HG03354 (cell line): Measurements from ENCODE around the gene GRAMD1A.
"Not testable (repeated sequence)": the region's sequence is repeated elsewhere in the genome, so short reads cannot be mapped to it uniquely, and the experiment has no call there.

Experiments used
- ATAC-seq: cut with Tn5 transposase; IDR thresholded peaks from one replicate; pipeline ENCODE4 v1.9.1; 2021; ENCODE audit warnings: mild to moderate bottlenecking; ENCODE audit not compliant: unreplicated experiment, poor library complexity, severe bottlenecking

GRAMD1A gene

DNA sequence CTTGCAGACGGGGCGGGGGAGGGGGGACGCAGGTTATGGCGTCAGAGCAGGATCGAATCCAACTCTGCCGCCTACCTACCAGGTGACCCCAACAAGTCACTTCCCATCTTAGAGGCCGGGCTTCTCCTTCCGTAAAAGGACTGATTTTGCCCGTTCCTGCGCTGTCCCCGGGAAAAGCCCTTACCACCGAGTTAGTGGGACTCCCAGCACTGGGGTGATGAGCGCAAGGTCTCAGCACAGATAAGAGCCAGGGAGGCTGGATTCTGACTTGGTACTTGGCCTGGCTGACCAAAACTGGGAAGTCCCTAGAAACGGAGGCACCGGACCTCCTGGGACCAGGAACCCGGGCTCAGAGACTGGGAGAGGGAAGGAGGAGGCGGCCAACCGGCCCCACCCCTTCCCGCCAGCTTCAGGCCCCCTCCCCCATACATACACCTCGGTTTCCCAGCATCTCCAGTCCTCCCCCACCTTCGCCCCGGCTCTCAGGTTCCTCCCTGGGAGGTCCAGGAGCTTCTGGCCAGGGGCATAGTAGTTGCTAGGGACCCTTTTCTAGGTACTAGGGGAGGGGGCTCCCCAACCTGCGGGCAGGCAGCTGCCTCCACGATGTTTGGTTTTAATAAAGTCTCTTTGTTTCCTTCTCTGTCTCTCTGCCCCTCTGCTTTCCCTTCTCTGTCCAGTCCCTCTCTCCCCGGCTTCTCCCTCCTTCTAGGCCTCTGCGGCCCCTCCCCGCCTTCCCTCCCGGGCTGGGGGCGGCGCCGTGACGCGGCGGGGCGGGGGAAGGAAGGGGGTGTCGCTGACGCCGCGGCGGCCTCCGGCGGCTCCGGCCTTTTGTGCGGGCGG is at the start of gene GRAMD1A:
GRAMD1A (plus strand) TSS at position 826 of the 840 bp plus-strand sequence. CDS start 156 bp downstream, outside the sequence.
- ATAC-seq = peak; percentile 53

- no peak for ATAC-seq
Observed at GRCh38 chr19:34953092-34953491, 47.0 kb upstream of the GRAMD1A start.

DNA sequence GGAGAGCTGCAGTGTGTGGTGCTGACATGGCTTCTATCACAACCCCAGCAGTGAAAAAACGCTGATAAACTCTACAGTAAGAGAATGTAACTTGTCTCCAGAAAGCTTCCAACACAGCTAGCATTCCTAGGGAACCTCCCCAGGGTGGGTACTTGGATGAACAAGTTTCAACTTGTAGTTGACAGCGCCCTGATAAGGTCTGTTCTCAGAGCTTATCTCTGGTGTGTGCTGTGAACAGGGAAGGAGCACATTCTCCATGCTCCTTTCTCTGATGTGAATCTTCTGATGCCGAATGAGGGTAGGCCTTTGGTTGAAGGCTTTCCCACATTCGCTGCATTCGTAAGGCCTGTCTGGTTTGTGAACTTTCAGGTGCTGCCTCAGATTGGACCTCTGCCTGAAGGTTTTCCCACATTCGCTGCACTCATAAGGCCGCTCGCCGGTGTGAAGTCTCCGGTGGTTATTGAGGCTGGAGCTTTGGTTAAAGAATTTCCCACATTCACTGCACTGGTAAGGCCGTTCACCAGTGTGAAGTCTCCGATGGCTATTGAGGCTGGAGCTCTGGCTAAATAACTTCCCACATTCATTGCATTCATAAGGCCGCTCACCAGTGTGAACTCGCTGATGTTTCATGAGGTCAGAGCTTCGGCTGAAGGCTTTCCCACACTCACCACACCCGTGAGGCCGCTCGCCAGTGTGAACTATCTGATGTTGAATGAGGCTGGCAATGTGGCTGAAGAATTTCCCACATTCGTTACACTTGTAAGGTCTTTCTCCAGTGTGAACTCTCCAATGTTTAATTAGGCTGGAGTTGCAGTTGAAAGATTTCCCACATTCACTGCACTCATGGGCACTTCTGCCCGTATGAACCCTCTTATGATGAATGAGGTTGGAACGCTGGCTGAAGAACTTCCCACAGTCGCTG is 42.0 kb upstream of the GRAMD1A start:
- no peak for ATAC-seq

DNA sequence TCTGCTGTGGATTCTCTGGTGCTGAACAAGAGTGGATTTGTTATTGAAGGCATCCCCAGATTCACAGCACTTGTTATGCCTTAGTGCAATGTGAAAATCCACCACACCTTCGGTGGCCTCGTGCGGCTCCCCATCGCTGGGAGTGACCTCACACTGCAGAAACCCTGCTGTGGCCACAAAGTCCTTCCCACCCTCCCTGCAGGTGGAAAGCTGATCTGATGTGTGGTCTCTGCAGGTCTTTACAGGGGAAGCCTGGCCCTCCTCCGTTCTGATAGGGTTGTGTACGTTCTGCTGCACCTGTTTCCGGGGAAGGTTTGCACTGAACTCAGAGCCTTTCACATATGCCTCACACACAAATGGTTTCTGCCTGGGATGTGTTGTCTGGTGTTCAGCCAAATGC is 41.1 kb upstream of the GRAMD1A start:
- ATAC-seq = no peak

DNA sequence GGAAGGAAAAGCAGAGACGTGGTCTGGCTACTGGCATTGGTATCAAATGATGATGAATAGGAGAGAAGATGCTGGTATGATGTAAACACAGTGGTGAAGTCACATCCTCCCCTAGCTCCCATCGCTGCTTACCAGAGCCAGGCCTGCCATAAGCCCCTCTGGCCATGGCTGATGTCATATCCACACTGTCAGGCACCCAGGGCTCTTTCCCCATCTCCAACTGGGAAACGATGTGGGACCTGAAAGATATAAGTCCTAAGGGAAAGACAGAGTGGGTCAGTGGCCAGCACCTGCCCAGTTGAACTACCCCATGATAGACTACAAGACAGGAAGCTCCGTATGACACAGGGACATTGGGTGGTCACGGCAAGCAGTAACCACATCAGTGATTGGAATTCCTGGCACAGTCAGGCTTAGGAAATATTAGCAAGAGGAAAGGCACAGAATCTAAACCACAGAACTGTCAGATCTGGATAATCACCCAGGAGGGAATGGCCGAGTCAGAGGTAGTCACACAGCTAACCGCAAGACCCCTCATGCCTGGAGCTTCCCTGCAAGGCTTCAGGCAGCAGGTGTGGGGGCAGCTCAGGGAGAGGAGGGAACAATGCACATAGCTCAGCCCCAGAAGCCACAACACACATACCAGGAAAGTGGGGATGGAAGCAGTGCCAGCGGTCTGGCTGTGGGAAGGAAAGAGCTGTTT is 39.9 kb upstream of the GRAMD1A start:
- no peak for ATAC-seq

DNA sequence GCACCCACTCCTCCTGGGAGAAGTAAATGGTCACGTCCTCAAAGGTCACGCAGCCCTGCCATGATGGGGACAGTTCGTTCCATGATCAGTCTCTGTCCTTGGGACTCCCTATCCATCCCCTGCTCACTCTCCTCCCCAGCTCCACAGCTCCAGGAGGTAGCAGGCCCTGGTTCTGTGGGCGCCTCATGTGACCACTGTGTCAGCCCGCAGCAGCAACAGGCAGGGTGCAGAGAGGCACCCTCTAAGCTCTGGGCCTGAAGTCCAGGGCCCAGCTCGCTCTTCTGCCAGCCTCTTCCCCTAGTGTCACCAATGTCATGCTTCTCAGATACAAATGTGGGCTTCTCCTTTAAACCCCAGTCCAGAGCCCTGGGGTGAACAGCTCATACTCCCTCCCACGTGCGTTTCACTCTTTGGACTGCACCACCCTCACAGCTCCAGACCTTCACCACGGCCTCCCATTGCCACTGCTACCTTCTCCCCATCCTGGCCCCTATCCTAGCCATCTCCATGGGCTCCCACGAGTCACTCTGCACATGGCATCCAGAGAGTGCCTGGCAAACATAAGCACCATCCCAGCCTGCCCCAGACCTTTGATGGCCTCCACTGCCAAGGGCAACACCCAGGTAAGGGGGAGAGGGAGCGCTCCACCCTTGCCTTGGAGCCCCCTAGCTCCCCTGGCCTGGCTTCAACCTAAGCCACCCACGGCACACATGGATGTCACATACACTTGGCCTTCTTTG is 39.0 kb upstream of the GRAMD1A start:
- no peak for ATAC-seq

- ATAC-seq = no peak
Observed at GRCh38 chr19:34961775-34962686, 38.1 kb upstream of the GRAMD1A start.

DNA sequence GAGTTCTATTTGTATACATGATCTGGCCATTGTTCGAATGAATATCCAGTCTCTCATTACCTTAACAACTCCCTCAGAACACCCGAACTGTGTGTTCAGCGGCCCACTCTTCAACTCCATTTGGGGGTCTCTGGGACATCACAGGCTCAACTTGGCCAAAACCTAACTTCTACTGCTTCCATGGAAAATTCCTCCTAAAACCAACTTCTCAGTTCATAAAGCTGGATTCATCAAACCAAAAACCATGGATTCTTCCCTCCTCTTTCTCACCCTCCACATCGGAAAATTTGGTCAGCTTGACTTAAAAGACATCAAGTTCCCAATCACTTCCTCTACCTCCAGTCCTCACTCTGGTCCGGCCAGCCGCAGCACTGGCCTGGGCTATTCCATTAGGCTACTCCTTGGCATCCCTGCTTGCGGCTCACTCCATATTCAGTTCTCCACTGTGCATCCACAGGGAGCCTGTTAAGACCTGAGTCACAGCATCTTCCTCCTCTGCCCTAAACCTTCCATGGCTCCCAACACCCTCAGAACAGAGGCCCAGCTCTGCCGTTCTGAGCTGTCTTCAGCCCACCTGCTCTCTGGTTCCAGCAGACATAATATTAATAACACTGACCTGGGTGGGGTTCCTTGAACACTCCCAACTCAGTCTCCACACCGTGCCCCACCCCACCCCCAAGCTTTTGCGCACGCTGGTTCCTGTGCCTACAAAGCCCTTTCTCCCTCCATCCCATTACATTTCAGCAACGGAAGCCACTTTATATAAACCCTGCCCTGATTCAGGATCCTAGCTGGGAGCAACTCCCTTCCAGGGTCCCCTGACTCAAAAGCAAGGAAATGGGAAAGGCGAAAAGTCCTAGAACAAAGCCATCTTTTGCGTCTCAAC is 37.2 kb upstream of the GRAMD1A start:
- ATAC-seq = peak; percentile 7

- peak; percentile 78 for ATAC-seq
Observed at GRCh38 chr19:34963573-34964406, 36.3 kb upstream of the GRAMD1A start, which contains the start of gene ZNF792. ZNF792 (minus strand) TSS chr19:34964229; CDS start chr19:34963662, 567 bp downstream.

- no peak for ATAC-seq
Observed at GRCh38 chr19:34964598-34964997, 35.5 kb upstream of the GRAMD1A start.

DNA sequence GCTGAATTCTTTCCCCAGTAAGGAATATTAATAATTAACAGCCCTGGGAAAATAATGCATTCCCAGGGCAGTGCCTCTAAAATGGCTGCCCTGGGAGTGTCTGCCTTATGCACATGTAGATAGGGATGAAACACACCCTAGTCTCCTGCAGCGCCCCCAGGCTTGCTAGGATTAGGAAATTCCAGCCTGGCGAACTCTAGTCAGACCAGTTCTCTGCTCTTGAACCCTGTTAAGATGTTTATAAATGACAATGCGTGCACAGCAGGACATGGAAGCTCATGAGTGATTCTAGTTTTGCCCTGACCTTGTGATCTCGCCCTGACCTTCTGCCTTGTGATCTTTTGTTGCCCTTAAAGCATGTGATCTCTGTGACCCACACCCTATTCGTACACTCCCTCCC is 34.6 kb upstream of the GRAMD1A start:
- ATAC-seq = not testable (repeated sequence)

- ATAC-seq = no peak
Observed at GRCh38 chr19:34967551-34967950, 32.6 kb upstream of the GRAMD1A start.

DNA sequence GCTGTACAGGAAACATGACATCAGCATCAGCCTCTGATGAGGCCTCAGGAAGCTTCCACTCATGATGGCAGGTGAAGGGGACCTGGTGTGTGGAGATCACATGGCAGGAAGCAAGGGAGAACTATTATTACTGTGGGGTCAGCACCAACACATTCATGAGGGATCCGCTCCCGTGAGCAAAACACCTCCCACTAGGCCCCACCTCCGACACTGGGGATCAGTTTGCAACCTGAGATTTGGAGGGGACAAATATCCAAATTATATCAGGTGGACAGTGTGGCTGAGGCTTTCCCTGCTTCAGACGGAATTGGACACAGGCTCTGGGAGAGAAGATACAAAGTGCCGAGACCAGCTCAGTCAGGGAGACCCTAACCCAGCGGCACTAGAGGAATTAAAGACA is 30.4 kb upstream of the GRAMD1A start:
- no peak for ATAC-seq

GRCh38 chr19:34970185-34970780 is 29.8 kb upstream of the GRAMD1A start:
- not testable (repeated sequence) for ATAC-seq

GRCh38 chr19:34972163-34972705 is 27.9 kb upstream of the GRAMD1A start:
- ATAC-seq = no peak

DNA sequence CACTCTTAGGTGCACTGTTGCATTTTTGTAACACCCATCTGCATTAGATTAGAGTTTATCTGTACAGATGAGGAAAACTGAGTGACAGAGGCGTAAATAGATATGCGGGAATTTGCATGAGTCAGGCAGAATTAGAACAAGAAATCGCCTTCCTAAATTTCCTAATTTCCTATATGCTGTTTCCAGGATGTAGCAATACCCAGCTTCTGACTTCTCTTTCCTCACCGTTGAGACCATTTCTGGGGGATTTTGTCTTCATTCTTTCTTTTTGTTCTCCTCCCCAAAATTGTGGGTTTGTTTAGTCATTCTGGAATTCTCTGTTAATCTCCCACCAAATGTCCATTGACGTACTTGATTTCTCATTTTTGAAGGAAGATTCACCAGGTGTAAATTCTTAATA is 25.5 kb upstream of the GRAMD1A start:
- ATAC-seq = no peak
